H1 (cell line): ENCODE data around the gene EBNA1BP2. TPM values are rescaled to one million over a fixed set of nuclear protein-coding genes. Genes with fewer than 3 reads are reported as not detected.
A peak's percentile ranks its signal among the peaks of the same experiment; 100 is the strongest.

Experiments used
- CTCF ChIA-PET: fragments of 300-600 bp; sonication (Branson Sonifier 250); formaldehyde crosslinking; loops from one replicate; lab custom pipeline; 2021; ENCODE audit not compliant: partially characterized antibody; lab: Charles Lee
- POLR2A ChIA-PET: fragments of 300-600 bp; sonication (Branson Sonifier 250); formaldehyde crosslinking; loops from one replicate; lab custom pipeline; 2021; ENCODE audit warnings: inconsistent platforms; ENCODE audit not compliant: partially characterized antibody; lab: Charles Lee
- DNase-seq, 2 experiments: peaks; one replicate each; pipeline versions ENCODE4 v3.0.0 to v3.0.0-alpha.2; 2010 to 2022; ENCODE audit warnings: low spot score in 2 of 2, low read depth in 1 of 2, mixed read lengths in 1 of 2
- FAIRE-seq: peaks from 2 replicates; lab custom pipeline; 2011; peaks lifted over from hg19 to GRCh38; lab: Jason Lieb, UNC
- H2AFZ ChIP-seq: 2 replicates; pipeline ENCODE4 v1.8.1; 2012; ENCODE audit warnings: low read length, inconsistent platforms
- H2AK5ac ChIP-seq: 2 replicates; pipeline ENCODE4 v1.6.1; 2013; ENCODE audit warnings: low read depth, low read length
- H2BK120ac ChIP-seq: replicated peaks from 2 replicates; pipeline ENCODE3; 2013; ENCODE audit warnings: low read depth, low read length, inconsistent platforms
- H2BK12ac ChIP-seq: 2 replicates; pipeline ENCODE4 v1.6.1; 2013; ENCODE audit warnings: low read depth, low read length
- H2BK15ac ChIP-seq: 2 replicates; pipeline ENCODE4 v1.6.1; 2013; ENCODE audit warnings: low read length
- H2BK20ac ChIP-seq: 2 replicates; pipeline ENCODE4 v1.6.1; 2013; ENCODE audit warnings: low read length
- H2BK5ac ChIP-seq: 2 replicates; pipeline ENCODE4 v1.6.1; 2013; ENCODE audit warnings: low read depth, low read length
- H3K14ac ChIP-seq: 2 replicates; pipeline ENCODE4 v1.6.1; 2013; ENCODE audit warnings: inconsistent platforms; ENCODE audit not compliant: insufficient read length
- H3K18ac ChIP-seq: 2 replicates; pipeline ENCODE4 v1.6.1; 2013; ENCODE audit warnings: low read length; ENCODE audit errors: extremely low read depth
- H3K23ac ChIP-seq: 2 replicates; pipeline ENCODE4 v1.6.1; 2013; ENCODE audit warnings: inconsistent platforms; ENCODE audit not compliant: insufficient read length
- H3K23me2 ChIP-seq: 2 replicates; pipeline ENCODE4 v1.6.1; 2013; ENCODE audit warnings: low read depth, low read length
- H3K27ac ChIP-seq: 2 replicates; pipeline ENCODE4 v1.6.1; 2011; ENCODE audit warnings: low read depth, low read length, inconsistent platforms
- H3K27me3 ChIP-seq, 4 experiments: replicated peaks in 1 of 4; 1 replicate in 1 of 4; 2 replicates in 3 of 4; pipeline versions ENCODE4 v1.6.1 to v1.8.1; 2011 to 2013; ENCODE audit warnings: low read length in 3 of 4, mild to moderate bottlenecking in 3 of 4, inconsistent platforms in 2 of 4, mixed read lengths in 2 of 4, moderate library complexity in 1 of 4; ENCODE audit not compliant: control insufficient read depth in 3 of 4, insufficient read depth in 3 of 4; ENCODE audit errors: extremely low read depth in 1 of 4
- H3K36me3 ChIP-seq, 4 experiments: 2 replicates each; pipeline versions ENCODE4 v1.6.1 to v1.8.1; 2011 to 2013; ENCODE audit warnings: mild to moderate bottlenecking in 4 of 4, low read length in 3 of 4, moderate library complexity in 2 of 4, control low read depth in 1 of 4, inconsistent platforms in 1 of 4; ENCODE audit not compliant: insufficient read depth in 4 of 4, control insufficient read depth in 2 of 4
- H3K4ac ChIP-seq: replicated peaks from 2 replicates; pipeline ENCODE3; 2013; ENCODE audit warnings: low read length, low read depth, mixed read lengths, inconsistent platforms; ENCODE audit not compliant: insufficient read length
- H3K4me1 ChIP-seq, 4 experiments: replicated peaks in 1 of 4; 1 replicate in 1 of 4; 2 replicates in 3 of 4; pipeline versions ENCODE4 v1.6.1 to v1.8.1; 2011 to 2013; ENCODE audit warnings: low read length in 3 of 4, inconsistent platforms in 2 of 4, mixed read lengths in 1 of 4; ENCODE audit not compliant: insufficient read depth in 4 of 4, control insufficient read depth in 3 of 4
- H3K4me2 ChIP-seq, 2 experiments: 2 replicates each; pipeline versions ENCODE4 v1.6.1 to v1.8.1; 2011 to 2013; ENCODE audit warnings: low read depth in 2 of 2, low read length in 2 of 2, control low read depth in 1 of 2, inconsistent platforms in 1 of 2, mild to moderate bottlenecking in 1 of 2; ENCODE audit not compliant: insufficient read depth in 1 of 2
- H3K4me3 ChIP-seq, 4 experiments: fragments of 200-600, 300-600 bp in 1 of 4; sonication (generic), shearing (Covaris generic), sonication (Bioruptor Twin) in 1 of 4; 2 replicates each; pipeline versions ENCODE4 v1.5.1 to v1.8.1; 2011 to 2016; ENCODE audit warnings: low read length in 4 of 4, low read depth in 3 of 4, control low read depth in 2 of 4, inconsistent platforms in 2 of 4, mild to moderate bottlenecking in 2 of 4, mixed read lengths in 1 of 4, moderate library complexity in 1 of 4; ENCODE audit not compliant: insufficient read depth in 2 of 4; ENCODE audit errors: extremely low read depth in 1 of 4
- H3K56ac ChIP-seq: replicated peaks from 2 replicates; pipeline ENCODE3; 2013; ENCODE audit warnings: low read depth, mild to moderate bottlenecking, mixed read lengths, low read length, inconsistent platforms; ENCODE audit not compliant: insufficient read length
- H3K79me1 ChIP-seq: 2 replicates; pipeline ENCODE4 v1.6.1; 2013; ENCODE audit warnings: low read depth, low read length, control low read depth
- H3K79me2 ChIP-seq, 2 experiments: 2 replicates each; pipeline versions ENCODE4 v1.6.1 to v1.8.1; 2012 to 2013; ENCODE audit warnings: low read length in 2 of 2, mild to moderate bottlenecking in 2 of 2, inconsistent platforms in 1 of 2; ENCODE audit not compliant: insufficient read depth in 2 of 2, control insufficient read depth in 1 of 2
- H3K9ac ChIP-seq, 4 experiments: replicated peaks in 1 of 4; 1 replicate in 1 of 4; 2 replicates in 3 of 4; pipeline versions ENCODE4 v1.6.1 to v1.8.1; 2011 to 2013; ENCODE audit warnings: low read depth in 3 of 4, low read length in 3 of 4, control low read depth in 2 of 4, mild to moderate bottlenecking in 2 of 4, moderate library complexity in 2 of 4, inconsistent platforms in 1 of 4; ENCODE audit errors: extremely low read depth in 1 of 4
- H3K9me3 ChIP-seq, 2 experiments: 2 replicates each; pipeline versions ENCODE4 v1.6.1 to v1.8.1; 2012 to 2013; ENCODE audit warnings: mild to moderate bottlenecking in 2 of 2, moderate library complexity in 2 of 2, control low read depth in 1 of 2, inconsistent platforms in 1 of 2, low read depth in 1 of 2, low read length in 1 of 2, mixed read lengths in 1 of 2; ENCODE audit not compliant: insufficient read depth in 2 of 2
- H4K20me1 ChIP-seq, 2 experiments: replicated peaks in 1 of 2; 2 replicates each; pipeline versions ENCODE3 to v1.8.1; 2011 to 2013; ENCODE audit warnings: inconsistent platforms in 2 of 2, low read length in 2 of 2, mild to moderate bottlenecking in 1 of 2; ENCODE audit not compliant: insufficient read depth in 2 of 2, control insufficient read depth in 1 of 2
- H4K5ac ChIP-seq: 2 replicates; pipeline ENCODE4 v1.6.1; 2013; ENCODE audit warnings: low read length, low read depth, mixed read lengths, inconsistent platforms; ENCODE audit not compliant: insufficient read length
- H4K8ac ChIP-seq: 2 replicates; pipeline ENCODE4 v1.8.0; 2013; ENCODE audit warnings: mild to moderate bottlenecking, moderate library complexity, low read length, inconsistent platforms; ENCODE audit not compliant: insufficient read depth; ENCODE audit errors: extremely low read depth
- H4K91ac ChIP-seq: replicated peaks from 2 replicates; pipeline ENCODE3; 2013; ENCODE audit warnings: low read length, mixed read lengths, inconsistent platforms; ENCODE audit not compliant: insufficient read length
- CHD2 ChIP-seq: IDR thresholded peaks from 2 replicates; pipeline ENCODE4 v1.6.1; 2012; ENCODE audit warnings: low read length, improper control_type of control experiment
- RAD21 ChIP-seq, 2 experiments: IDR thresholded peaks in 1 of 2; conservative IDR thresholded peaks in 1 of 2; 2 replicates each; pipeline ENCODE4 v1.6.1; 2011; ENCODE audit warnings: low read depth in 2 of 2, low read length in 2 of 2, improper control_type of control experiment in 1 of 2, inconsistent platforms in 1 of 2, mild to moderate bottlenecking in 1 of 2, moderate library complexity in 1 of 2
- SIRT6 ChIP-seq: IDR thresholded peaks from one replicate; pipeline ENCODE4 v1.7.1; 2012; ENCODE audit warnings: low read length, inconsistent platforms
- WGBS, 2 experiments: shearing (Covaris generic) in 1 of 2; methylation state at CpG; one replicate each; pipeline versions ENCODE4 v1.1.6 to v1.1.7; 2013 to 2015; ENCODE audit warnings: low lambda C conversion rate in 2 of 2, mixed read lengths in 2 of 2, inconsistent platforms in 1 of 2, low coverage in 1 of 2, missing lambda C conversion rate in 1 of 2; ENCODE audit not compliant: insufficient replicate concordance in 2 of 2, insufficient coverage in 1 of 2, insufficient read length in 1 of 2; ENCODE audit errors: extremely low coverage in 1 of 2, missing lambda C conversion rate in 1 of 2; 5-methylcytosine and 5-hydroxymethylcytosine counted together
- polyA plus RNA-seq, 7 experiments: library from polyadenylated mRNA; depleted of rRNA in 3 of 7; stranded (reverse) in 5 of 7; unstranded in 2 of 7; fragments of >200 nt in 5 of 7; fragments of 200-250 nt in 2 of 7; gene quantifications; 1 replicate in 5 of 7; 2 replicates in 1 of 7; 4 replicates in 1 of 7; pipeline versions ENCODE4 v1.2.1 to v1.2.3, GENCODE V29; 2011 to 2013; ENCODE audit warnings: missing spikeins in 2 of 7, mixed read lengths in 2 of 7
- total RNA-seq: library from RNA; stranded (reverse); fragmentation: NEBNext Ultra II Directional; extraction: Animal tissue kit (Norgen Biotek cat#: 25700); gene quantifications from 2 replicates; pipeline ENCODE4 v1.2.1, GENCODE V29; 2021

Gene EBNA1BP2
- total and polyA plus RNA-seq, 2 of the 8 experiments (the other 6 are each of a cell fraction or from before 2014, with no cell fraction given), result 31.0 to 104 TPM

DNA sequence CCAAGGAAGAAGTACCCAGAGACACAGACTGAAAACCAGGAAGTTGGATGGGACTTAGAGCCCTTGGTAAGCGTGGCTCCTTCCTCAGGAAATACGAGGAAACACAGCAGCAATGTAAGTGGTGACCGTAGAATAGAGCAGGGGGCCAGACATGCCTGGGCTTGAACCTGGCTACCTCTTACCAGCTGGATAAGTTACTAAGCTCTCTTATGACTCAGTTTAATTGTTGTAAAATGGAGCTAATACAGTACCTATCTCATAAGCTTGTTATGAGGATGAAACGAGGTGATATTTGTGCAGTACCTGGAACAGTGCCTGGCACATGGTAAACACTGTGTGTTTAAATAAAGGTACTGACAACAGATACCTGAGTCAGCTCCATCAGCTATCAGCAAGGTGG, 19.2 kb downstream of the EBNA1BP2 start:
- Histone ChIP-seq H3K36me3 (no peaks in the 10 kb centered on the region), H3K18ac (no peak overlapping the region; the same call in 1 of the 2 replicates), H2AFZ (peak overlapping the region; percentile 56), H4K91ac (peak overlapping the region; percentile 92), H3K14ac (no peak overlapping the region), H3K23ac (no peak overlapping the region), H3K9me3 (no peaks in the 10 kb centered on the region), H3K23me2 (peaks cover under 1% of the 10 kb centered on the region), H3K27ac (no peak overlapping the region; the same call in 1 of the 2 replicates), H4K20me1 (no peaks in the 10 kb centered on the region), H3K56ac (no peak overlapping the region), H2BK12ac (peak overlapping the region; percentile 19; the same call in 1 of the 2 replicates), H3K27me3 (no peaks in the 10 kb centered on the region), H3K79me1 (no peaks in the 10 kb centered on the region), H3K9ac (no peak overlapping the region; a peak in 1 of 7 replicates), H2BK15ac (no peak overlapping the region), H3K4me3 (no peak overlapping the region), H2AK5ac (no peak overlapping the region), H2BK20ac (peak overlapping the region; percentile 38; the same call in 1 of the 2 replicates), H2BK5ac (peak overlapping the region; percentile 93; the same call in 1 of the 2 replicates), H3K4ac (peak overlapping the region; percentile 7), H4K5ac (peak overlapping the region; percentile 13), H3K79me2 (no peaks in the 10 kb centered on the region), H3K4me1 (peaks cover 0 to 7% (median 1%) of the 10 kb centered on the region in 4 experiments; a peak in 2 of 7 replicates), H4K8ac (no peak overlapping the region), H3K4me2 (no peak overlapping the region), H2BK120ac (peak overlapping the region; percentile 18)
- FAIRE-seq (no peak), DNase-seq (no peak)
- WGBS, 2 experiments, result 84% methylated on average over 4 of the region's 4 CpGs; no CpG with 5 or more reads in 1 of the 2 experiments
- ChIA-PET CTCF (interaction anchor here (1.2 to 2.1 kb wide), 2 partner anchors 9 to 390 kb away, joined by 3 to 14 read pairs; no protein-coding TSS in a partner anchor), POLR2A (interaction anchor here (1.2 kb wide), 1 partner anchor 12 kb away, joined by 3 read pairs; no protein-coding TSS in a partner anchor)
- no peak for TF ChIP-seq SIRT6
- no peak for TF ChIP-seq CHD2
- no peak for TF ChIP-seq RAD21 (IDR thresholded peaks at IDR 0.05 in 1 of 2, conservative IDR thresholded peaks at IDR 0.05 in 1 of 2; ENCODE audit: low read depth in 2 of 2, low read length in 2 of 2)
